DMS114 treated with DMSO at 0.1 percent for 48 hours (cell line): ENCODE data around the gene RAB24.
"Not testable (repeated sequence)": the region's sequence is repeated elsewhere in the genome, so short reads cannot be mapped to it uniquely, and the experiment has no call there.

Source experiments
- DNase-seq: peaks from one replicate; lab custom pipeline; 2025; ENCODE audit not compliant: unreplicated experiment; lab: John Stamatoyannopoulos, UW

The RAB24 gene

DNA sequence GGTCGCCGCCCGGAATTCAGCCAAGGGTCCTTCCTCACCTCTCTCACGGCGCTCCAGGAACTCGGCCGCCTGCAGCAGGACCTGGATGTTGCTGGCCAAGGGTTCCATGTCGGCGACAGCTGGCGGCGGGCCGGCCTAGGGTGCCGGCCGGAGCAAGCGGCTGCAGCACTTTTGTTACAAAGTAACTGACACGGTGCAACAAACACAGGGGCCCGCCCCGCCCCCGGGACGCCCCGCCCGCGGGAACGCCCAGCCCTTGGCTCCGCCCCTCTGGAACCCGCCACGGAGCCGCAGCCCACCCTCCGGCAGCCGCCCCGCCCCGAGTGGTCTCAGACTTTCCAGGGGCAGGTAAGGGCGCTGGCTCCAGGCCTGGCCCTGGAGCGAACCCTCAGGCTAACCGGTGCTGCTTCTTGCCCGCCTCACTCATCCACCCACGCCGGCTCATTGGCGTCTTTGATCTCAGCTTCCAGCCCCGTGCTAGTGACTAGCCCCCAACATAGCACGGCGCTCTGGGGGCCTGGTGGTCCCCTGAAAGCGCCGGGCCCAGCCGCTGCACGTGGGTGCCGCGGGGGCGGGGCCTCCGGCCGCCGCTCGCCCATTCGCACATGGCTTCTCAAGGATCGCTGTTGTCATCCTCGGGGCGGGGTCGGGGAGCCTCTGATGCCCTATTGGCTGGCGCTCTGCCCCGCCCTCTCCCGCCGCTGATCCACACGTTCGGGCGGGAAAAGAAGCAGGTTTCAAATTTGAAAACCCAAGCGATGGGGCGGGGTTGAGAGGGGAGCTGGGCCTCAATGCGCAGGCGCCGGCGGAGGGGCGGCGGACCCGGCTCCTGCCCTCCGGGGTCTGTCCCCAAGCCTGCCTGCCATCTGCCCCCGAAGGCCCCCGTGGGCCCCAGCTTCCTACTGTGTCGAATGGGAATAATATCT is 8.5 kb upstream of the RAB24 start, which contains the start of gene MXD3:
TSS of gene MXD3 (minus strand) at position 176 of the 926 bp plus-strand sequence. CDS start at position 108, 68 bp downstream.
- DNase-seq, result peak; percentile 96

DNA sequence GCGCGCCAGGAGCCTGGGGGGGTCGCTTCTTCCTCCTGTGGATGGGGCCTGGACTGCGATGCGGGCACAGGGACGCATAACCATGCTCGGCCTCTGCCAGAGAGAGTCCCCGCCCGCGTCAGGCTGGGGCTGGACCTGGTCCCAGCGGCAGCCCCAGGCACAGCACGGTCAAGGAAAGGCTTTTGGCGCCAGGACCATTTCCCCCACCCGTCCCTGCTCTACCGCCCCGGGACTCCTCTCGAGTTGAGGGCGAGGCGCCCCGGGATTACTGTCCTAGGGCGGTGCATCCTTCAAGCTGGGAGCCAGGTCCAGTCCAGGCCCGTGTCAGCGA is 7.8 kb upstream of the RAB24 start:
- DNase-seq, result no peak

DNA sequence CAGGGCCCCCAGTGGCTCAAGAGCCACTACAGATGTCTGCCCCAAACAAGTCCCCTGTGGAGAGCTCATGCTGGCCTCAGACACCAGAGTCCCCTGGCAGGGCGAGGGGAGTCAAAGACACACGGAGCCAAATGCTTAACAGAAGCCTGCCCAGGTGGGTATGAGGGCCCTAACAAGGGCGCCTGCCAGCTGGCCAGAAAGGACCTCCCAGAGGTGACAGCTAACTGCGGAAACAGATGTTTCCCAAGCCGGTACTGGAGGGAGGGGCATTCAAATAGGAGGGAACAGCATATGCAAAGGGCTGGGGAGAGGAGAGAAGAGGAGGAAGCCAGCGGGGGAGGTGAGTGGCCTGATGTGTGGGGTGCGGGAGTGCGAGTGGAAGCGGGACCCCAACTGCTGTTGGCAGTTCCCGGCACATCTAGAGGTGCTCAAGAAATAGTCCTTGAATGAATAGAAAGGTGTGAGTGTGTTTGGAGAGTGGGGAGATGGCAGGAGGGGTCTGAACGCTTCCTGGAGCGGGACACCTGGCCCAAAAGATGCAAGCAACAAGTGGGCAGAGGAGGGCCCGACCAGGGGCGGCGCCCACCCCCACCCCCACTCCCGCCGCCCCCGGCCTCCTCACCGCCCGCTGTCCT is 7.4 kb upstream of the RAB24 start:
- DNase-seq, result no peak

DNA sequence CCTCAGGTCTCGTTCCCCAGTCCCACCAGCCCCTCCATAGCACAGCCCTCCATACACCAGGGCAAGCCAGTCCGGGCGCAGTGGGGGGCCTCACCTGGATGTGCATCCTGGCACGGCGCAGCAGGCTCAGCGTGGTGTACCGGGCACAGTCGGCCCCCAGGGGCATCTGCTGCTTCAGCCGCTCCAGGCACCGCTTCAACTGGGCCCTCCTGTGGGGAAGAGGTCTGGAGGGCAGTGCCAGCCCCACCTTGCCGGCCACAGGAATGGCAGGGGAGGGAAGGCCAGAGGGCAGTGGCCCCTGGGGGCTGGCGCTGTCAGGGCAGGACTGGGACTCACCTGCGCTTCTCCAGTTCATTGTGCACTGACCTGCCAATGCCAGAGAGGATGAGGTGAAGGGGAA is 6.8 kb upstream of the RAB24 start:
- no peak for DNase-seq

DNA sequence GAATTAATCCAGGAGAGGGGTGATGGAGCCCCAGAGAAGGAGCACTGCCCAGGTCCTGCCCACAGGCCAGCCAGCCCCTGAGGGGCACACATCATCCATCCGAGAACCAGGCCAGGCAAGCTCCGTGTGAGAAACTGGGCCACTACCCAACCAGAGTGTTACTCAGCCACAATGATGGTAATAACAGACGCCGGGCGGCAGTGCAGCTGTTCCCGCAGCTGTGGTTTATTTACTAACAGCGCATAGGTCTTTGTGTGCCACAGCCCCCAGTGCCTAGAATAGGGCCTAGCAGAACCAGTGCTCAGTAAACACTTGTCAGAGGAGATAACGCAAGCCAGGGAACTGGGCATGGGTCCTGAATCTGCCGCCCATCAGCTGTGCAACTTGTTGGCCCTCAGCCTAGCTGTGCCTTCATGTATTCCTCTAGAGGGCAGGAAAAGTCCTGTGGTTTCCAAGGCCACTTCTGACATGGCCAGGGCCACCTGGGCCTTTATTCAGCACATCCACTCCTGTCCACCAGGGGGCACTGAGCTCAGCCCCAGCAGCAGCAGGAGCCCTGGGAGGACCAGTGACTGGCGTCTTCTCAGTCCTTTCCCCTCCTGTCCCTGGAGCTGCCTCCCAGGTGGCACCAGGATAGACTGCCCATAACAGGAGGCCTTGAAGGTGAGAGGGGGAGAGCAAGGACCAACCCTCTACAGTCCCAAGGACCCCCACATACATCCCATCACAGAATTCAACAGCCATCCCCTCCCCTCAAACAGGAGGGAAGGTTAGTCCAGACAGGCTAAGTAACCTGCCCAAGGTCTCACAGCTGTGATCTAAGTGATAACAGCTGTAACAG is 6.1 kb upstream of the RAB24 start:
- DNase-seq, result peak; percentile 38

DNA sequence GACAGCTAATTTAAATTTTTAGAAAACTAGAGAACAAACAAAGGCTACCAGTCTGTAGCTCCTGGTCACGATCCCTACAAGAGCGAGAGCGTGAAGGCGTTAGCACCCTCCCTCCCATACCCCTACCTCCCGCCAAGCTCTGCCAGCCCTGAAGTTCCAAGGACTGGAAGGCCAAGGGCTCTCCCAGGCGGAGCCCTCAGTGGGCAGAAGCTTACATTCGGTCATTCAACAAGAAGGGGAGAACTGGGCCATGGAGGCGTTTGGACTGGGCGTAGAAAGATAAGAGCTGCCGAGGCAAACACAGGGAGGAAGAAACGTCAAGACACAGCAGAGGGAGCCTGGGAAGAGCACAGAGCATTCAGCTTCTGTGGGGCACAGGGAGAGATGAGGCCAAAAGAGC is 5.2 kb upstream of the RAB24 start:
- no peak for DNase-seq

DNA sequence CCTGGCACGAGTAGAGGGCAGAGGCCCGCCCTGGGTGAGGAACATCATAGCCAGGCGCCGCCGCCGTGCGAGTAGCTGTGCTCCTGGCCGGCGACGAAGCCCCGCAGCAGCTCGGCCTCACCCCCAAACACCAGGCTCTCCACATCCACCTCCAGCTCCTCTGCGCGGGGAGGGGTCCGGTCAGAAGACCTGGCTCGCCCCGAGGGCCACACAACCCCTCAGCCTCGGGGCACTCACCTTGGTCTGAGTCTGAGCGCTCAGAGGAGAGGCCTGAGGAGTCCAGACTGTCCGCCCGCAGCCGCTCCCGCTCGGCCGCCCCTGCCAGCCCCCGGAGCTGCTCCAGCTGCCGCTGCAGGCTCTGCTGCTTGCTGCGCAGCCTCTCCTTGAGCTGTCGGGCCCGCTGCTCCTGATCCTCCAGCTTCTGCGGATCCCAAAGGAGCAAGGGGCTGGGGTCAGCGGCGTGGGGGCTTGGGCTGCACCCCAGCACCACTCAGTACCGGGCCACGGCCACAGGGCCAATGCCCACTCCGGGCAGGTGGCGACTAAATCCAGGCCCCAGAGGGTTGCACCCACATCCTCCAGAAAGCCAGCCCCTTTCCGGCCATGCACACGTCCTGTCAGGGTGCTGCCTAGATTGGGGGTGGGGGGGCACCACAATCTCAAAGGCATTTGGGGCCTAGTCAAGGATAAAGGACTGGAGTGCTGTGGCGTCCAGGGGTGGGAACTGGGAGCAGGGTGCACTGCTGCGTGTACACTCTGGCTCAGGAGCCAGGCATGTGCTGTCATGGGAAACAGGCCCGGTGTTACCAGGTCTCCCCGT is 4.2 kb upstream of the RAB24 start:
- no peak for DNase-seq

DNA sequence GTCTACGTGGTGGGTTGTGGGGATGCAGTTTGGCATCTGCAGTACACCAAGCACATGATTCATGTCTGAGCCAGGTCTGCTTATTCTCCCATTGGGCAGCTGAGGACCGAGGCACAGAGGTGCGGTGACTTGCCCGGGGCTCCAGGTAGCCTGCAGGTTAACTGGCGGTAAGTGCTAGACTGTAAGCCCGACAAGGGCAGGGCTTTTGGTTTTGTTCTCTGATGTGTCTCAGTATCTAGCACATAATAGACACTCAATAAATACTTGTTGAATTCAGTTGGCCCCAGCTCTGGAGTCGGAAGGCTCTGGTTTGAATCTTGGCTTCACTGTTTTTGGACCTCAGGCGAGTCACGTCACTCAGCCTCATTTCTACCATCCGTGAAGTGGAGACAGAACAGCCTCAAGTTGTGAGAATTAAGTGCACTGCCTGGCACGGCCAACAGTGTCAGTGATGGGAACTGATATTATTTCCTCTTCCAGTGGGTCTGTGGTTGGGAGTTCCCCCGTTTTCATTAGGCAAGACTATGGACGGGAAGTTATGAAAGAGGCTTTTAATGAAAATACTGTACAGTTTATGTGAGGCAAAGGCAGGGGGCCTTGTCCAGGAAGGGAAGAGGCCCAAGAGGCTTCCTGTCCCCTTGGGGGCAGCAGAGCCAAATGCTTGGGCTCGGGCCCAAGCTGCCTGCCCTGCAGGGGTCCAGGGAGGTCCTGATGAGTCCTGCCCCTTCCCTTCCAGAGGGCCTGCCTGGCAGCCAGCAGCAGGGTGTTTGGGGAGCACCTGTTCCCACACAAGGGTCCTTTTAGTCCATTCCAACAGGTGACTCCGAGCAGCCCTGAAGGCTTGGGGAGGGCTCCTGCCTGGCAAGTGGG is 3.4 kb upstream of the RAB24 start:
- no peak for DNase-seq

DNA sequence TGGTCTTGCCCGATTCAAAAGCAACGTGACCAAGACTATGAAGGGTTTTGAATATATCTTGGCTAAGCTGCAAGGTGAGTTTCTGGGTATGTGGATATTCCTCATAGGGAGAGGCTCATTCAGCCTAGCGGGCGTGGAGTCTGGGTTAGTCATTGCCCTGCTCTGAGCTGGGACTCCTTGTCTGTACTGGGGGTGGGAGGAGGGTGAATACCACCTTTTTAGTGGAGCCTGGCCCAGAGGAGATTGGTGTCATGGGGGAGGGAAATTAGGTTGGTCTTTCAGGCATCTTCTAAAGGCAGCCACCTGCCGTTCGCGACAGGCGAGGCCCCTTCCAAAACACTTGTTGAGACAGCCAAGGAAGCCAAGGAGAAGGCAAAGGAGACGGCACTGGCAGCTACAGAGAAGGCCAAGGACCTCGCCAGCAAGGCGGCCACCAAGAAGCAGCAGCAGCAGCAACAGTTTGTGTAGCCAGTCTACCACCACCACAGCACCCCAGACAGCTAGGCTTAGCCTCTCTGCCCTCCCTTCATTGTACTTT is 2.7 kb upstream of the RAB24 start:
- not testable (repeated sequence) for DNase-seq

DNA sequence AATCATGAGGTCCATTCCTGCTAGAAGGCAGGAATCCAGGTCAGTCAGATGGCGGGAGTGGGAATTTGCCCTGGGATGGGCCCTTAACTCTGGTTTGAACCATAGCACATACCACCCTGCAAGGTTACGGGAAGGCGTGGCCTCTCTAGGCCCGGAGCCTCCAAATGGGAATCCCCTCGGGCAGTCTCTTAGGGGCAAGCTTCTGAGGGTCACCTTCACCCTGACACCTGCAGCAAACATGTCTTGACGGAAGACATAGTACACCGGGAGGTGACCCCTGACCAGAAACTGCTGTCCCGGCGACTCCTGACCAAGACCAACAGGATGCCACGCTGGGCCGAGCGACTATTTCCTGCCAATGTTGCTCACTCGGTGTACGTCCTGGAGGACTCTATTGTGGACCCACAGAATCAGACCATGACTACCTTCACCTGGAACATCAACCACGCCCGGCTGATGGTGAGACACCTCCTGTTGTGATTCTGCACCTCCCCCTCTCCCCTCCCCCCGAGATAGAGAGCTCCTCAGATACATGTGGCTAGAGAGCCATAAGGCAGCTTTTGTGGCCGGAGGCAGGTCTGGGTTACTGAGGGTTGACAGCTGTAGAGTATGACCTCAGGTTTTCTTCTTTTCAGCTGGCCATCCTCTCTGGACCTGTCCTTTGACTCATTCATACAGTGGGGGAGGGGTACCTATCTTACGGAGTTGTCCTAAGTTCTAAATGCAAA is 1.0 kb upstream of the RAB24 start:
- no peak for DNase-seq

DNA sequence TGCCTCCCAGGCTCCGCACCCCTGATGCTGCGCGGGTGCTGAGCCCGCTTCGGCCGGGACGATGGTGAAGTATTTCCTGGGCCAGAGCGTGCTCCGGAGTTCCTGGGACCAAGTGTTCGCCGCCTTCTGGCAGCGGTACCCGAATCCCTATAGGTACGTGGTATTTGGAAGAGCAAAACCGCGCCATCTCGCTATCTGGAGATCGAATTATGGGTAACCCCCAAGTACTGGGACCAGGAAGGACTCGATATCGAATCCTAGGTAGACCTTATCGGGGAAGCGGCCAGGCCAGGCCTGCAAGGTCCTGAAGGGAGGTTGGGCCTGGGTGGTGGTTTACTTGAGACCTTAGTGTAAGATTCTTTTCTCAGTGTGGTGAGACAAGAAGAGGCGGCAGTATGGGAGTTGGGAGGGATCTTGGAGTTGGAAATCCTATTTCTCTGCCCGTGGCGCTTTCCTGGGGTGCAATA is 439 bp upstream of the RAB24 start:
- DNase-seq, result no peak

DNA sequence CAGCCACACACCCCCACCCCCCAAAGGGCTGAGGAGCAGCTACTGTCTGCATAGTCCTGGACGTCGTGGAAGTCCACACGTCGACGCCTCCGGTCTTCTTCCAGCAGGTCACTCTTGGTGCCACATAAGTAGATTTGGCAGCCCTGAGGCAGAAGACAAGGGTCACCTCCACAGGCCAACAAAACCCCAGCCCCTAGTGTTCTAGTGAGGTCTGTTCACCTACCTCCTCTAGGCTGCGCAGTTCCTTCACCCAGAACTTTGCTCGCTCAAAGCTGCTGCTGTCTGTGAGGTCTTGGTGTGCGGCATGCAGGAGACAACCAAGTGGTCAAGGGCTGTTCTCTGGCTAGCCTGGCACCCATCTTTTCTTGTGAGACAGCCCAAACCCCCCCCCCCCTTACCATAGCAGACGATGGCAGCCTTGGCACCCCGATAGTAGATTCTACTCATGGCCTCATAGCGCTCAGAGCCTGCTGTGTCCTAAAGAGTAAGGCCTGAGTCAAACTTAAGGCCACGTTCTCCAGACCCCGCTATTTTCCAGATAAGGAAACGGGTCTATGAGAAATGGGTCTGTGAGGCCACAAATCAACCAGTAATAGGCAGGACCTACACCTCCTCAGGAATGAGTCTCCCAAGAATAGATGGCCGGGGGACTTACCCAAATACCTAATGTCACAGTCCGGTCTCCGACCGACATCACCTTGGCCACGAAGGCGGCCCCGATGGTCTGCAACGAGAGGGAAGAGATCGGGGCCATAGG is 987 bp downstream of the RAB24 start:
- DNase-seq, result no peak

DNA sequence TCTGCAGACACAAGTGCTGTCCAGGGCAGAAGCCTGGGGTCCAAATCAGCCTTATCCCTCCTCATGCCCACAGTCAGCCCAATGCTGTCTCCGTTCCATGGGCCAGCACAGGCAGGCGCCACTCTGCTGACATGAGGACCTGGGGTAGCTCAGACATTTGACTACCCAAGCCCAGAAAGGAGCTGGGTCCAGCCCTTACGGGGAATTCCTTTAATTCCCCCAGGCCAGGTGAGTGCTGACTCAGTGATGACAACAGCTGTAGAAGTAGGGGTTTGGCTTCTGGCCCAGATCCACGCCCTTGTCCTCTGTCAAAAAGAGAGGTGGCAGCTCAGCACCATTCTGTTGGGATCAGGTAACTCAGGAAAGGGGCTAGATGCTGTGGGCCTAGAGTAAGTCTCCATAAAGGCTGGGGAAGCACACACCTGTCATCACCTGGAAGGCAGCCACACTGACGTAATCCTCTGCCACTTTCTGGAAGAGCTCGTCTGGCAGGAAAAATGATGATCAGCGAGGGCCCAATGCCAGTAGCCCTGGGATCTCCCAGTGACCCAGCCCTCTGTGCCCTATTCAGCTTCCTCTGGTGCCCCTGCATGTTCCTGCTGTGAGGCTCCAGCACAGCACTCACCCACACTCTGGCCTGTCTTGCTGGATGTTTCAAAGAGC is 1.9 kb downstream of the RAB24 start:
- DNase-seq, result no peak

DNA sequence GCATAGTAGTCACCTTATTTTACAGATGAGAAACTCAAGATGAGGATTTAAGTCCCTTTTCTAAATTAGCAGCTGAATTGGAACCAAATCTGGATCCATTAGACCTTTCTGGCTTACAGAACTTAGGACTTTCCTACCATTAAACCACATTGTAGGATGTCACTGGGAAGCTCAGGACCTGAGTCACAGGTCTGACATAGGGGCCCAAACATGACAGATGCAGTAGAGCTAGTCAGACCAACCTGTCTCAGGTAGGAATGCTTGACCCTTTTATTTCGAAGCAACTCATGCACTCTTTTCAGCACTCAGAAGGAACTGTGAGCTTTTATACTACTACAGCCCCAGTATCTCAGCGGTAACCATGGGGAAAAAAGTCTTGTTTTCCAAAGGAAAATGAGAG is 2.6 kb downstream of the RAB24 start:
- no peak for DNase-seq

DNA sequence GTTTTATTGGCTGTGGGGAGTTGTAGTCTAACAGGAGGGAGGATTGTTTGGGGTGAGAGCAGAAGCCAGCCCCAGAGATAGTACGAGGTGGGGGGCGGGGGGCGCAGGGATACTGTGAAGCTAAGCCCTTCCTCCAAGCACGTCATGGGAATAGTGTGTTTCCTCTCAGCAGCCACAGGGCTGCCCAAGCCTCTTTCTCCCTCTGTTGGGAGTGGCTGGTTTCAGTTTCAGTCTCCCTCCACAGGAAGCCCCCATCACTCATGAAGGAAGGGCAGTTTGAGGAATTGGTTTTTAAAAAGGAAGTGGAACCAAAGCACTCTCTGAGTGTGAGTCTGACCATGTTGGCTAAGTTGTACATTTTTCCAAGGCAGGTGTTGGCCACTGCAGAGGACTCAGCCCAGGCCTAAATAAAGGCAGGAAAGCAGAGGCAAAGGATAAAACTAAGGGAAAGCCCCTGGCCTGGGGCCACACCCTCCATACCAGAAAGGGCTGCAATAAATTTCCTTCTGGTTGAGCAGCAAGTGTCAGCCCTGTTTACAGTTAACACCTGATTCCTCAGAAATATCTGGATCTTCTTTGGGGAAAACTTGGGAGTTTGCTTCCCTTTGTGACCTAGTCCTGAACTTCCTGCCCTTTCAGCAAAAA is 3.2 kb downstream of the RAB24 start:
- peak; percentile 73 for DNase-seq

DNA sequence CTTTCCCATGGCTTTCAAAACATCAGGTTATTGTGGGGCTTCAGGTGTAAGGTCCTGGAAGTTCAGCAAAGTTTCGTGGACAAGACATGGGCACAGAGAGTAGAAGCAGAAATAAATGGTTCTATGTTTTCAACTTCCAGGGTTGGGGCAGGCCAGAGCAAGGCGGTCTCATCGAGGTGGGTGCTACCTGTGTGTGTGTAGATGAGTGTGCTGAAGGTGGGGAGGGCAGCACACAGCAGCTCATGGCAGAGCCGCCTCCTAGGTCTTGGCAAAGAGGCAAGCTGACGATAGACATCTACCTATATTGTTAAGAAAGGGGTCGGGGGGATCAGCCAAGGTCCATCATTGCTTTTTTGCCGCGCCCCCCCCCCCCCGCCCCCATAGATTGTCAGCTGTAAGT is 3.8 kb downstream of the RAB24 start:
- DNase-seq, result no peak

DNA sequence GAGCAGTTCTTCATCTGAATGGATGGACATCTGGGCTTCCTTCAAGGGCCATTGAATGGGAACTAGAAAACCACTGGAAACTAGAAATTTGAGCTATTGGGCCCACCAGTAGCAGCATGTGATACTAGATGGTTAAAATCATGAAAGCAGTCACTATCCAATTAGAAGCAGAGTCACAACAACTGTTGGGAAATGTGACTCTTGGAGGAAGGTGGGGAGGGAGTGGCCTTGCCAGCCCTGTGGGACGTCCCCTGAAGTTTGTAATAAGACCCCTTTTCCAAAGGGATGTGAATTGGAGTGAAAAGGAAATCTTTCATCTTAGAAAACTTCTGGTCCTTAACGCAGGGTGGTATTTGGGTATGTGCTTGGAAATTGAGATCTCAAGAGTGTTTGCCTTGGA is 5.6 kb downstream of the RAB24 start:
- DNase-seq, result no peak
